DND-41 (cell line): ENCODE data around the gene TYRO3.

ENCODE experiments used
- EZH2 ChIP-seq: IDR thresholded peaks from 3 replicates; pipeline ENCODE4 v1.6.1; 2012; ENCODE audit warnings: borderline replicate concordance, low read depth, mild to moderate bottlenecking, moderate library complexity, low read length, inconsistent platforms; ENCODE audit not compliant: severe bottlenecking
- TF ChIP-seq, protein P1 (sequence below): IDR thresholded peaks from 2 replicates; pipeline ENCODE4 v1.5.1; 2012; ENCODE audit warnings: borderline replicate concordance, low read length, moderate library complexity, mild to moderate bottlenecking; ENCODE audit not compliant: poor library complexity, severe bottlenecking; ENCODE audit errors: extremely low read depth

DNA sequence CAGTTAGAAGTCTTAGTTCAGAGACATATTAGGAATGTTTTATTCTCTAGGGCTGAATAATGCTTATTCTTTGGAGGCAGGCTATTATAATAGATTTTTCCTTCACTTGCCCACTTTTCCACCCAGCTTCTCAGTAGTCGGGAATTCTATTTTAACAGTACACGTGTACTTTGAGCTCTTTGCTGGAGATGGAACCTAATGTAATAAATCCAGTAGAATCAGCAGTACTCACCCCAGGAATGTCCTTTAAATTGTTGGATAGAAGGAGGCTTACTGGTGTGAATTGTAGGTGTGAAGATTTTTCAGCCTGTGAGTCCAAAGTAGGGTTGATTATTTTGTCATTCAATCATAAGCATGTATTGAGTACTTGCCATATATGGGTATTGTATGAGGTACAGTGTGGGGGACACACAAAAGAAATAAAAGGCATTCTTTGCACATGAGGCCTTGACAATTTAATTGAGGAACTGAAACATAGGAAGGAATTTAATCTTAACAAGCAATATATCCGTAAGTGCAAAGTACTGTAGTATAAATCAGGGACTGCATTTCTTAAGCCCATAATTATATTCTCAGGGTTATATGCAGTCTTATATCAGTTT, 71.7 kb downstream of the TYRO3 start:
- TF ChIP-seq, protein P1, sequence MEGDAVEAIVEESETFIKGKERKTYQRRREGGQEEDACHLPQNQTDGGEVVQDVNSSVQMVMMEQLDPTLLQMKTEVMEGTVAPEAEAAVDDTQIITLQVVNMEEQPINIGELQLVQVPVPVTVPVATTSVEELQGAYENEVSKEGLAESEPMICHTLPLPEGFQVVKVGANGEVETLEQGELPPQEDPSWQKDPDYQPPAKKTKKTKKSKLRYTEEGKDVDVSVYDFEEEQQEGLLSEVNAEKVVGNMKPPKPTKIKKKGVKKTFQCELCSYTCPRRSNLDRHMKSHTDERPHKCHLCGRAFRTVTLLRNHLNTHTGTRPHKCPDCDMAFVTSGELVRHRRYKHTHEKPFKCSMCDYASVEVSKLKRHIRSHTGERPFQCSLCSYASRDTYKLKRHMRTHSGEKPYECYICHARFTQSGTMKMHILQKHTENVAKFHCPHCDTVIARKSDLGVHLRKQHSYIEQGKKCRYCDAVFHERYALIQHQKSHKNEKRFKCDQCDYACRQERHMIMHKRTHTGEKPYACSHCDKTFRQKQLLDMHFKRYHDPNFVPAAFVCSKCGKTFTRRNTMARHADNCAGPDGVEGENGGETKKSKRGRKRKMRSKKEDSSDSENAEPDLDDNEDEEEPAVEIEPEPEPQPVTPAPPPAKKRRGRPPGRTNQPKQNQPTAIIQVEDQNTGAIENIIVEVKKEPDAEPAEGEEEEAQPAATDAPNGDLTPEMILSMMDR: no peak
- TF ChIP-seq EZH2: no peak
